Right renal pelvis (tissue), 4 donors: ENCODE data around the gene UBE2QL1. TPM values are rescaled to one million over a fixed set of nuclear protein-coding genes. Genes with fewer than 3 reads are reported as not detected.

Experiments
- DNase-seq, 4 donors: peaks; one replicate each; pipeline ENCODE4 v3.0.0-alpha.2; 2013; ENCODE audit warnings: low read depth in 4 of 4, low spot score in 3 of 4, missing footprints in 1 of 4
- polyA plus RNA-seq, 4 donors: library from polyadenylated mRNA; unstranded; fragments of 120-200 nt; gene quantifications; one replicate each; pipeline ENCODE4 v1.2.1, GENCODE V29; 2013; ENCODE audit not compliant: insufficient read length in 4 of 4

Gene UBE2QL1
- 1 to 10 TPM in 2 of 4 donors, under 1 TPM in 2; 0.91 to 1.1 (median 1.0) TPM for polyA plus RNA-seq

GRCh38 chr5:6448622-6449464 lies at the start of gene UBE2QL1:
Gene UBE2QL1, plus strand, starts transcription at chr5:6448859. Its CDS starts 35 bp downstream, at chr5:6448894.
- DNase-seq: peak in 1 of 4 donors; percentile 16

DNA sequence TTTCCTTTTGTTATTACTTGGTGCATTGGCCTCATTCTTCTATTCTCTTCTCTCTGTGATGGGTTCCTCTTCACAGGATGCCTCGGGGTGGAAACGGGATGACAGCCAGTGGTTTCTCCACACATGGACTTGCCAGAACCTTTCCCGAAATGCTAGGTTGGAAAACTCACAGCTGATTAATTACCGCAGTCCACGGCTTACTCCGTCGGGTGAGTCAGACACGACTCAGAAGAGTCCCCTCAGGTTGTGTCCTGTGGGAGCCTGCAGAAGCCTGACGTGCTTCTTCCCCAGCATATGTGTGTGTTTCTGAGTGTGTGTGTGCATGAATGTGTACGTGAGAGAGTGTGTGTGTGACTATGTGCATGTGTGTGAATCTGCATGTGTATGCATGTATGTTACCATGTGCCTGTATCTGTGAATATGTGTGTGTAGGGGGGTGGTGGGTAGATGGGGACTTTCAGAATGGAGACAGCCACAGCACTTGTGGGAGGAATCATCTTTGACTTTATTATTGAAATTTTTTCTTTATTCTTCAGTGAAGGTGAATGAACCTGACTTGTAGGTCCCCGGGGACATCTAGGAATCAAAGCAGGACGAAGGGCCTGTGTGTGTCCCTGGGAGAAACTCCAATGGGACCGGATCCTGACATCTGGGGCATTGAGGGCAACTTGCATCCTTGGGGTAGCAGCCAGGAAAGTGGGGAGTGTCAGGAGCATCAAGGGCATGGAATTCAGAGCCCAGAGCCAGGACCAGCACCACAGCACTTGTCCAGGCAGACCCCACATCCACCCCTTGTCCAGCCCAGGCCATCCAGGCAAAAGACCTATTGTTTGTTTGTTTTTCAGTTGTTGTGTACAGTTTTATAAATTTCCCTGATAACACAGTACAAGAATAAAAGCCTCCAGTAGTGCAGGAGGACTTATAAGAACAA lies 48.4 kb upstream of the UBE2QL1 start:
- no peak for DNase-seq

- DNase-seq: no peak
Observed at GRCh38 chr5:6401410-6401809, 47.2 kb upstream of the UBE2QL1 start.

GRCh38 chr5:6402939-6403338 lies 45.7 kb upstream of the UBE2QL1 start:
- no peak for DNase-seq

DNA sequence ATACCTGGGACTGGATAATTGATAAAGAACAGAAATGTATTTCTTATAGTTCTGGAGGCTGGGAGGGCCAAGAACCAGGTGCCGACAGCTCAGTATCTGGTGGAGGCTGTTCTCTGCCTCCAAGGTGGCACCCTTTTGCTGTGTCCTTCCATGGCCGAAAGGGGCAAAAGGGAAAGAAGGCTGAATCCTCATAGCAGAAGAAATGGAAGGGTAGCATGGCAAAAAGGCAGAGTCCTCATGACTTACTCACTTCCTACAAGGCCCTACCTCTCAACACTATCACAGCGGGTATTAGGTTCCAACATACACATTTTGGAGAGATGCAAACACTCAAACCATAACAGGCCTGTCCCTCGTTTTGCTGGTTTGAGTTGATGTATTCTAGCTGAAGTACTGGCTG lies 45.2 kb upstream of the UBE2QL1 start:
- DNase-seq: no peak

DNA sequence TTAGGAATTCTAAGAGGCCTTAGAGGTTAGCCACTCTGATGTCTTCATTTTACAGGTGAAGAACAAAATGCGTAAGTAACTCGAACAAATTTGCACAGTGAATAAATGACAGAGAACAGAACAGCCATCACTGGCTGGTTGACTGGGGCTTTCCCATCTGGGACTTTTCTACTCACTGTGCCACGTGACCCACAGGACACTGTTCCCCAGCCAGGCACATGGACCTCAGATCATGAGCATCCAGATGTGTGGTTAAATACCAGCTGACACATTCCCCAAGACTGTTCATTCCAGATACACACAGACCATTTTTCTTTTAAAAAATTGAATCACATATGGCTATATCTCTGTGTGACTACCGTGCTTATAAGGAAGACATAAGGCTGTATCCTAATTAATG lies 44.5 kb upstream of the UBE2QL1 start:
- no peak for DNase-seq

GRCh38 chr5:6405591-6405990 lies 43.1 kb upstream of the UBE2QL1 start:
- no peak for DNase-seq

- no peak for DNase-seq
Observed at GRCh38 chr5:6407558-6408259, 41.0 kb upstream of the UBE2QL1 start.

DNA sequence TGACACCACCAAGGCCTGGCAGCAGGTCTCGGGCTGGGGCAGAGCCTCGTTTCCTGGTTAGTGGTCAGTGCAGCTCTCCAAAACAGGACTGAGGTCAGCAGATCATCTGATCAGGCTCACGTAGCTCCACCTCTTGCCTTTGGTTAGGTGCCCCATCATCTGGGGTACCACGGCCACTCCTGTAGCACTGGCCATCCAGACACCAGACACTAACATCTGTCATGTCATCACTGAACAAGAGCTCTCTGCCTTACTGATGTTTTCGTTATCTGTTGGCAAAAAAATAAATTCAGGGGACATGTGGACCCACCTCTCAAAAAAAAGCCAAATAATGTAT lies 40.4 kb upstream of the UBE2QL1 start:
- DNase-seq: no peak

- no peak for DNase-seq
Observed at GRCh38 chr5:6408627-6409446, 39.8 kb upstream of the UBE2QL1 start.

- no peak for DNase-seq
Observed at GRCh38 chr5:6410421-6410820, 38.2 kb upstream of the UBE2QL1 start.

- DNase-seq: no peak
Observed at GRCh38 chr5:6411141-6411540, 37.5 kb upstream of the UBE2QL1 start.

DNA sequence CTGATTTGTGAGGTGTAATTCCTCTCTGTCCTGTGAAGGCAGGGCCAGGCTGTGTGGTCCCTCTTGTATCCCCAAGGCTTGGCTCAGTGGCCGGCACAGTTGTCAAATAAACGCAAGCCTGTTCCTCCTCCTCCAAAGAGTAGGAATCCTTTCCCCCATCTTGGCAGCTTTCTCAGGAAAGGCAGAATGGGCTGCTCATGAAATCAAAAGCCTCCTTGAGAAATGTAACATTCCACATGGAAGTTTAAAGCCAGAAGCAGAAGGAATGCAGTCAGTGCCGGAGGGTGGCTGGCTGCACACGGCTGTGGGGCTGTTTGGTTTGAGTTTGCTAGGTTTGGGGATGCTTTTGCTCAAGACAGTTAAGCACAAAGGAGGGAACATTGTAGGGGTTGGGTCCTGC lies 35.8 kb upstream of the UBE2QL1 start:
- DNase-seq: no peak

DNA sequence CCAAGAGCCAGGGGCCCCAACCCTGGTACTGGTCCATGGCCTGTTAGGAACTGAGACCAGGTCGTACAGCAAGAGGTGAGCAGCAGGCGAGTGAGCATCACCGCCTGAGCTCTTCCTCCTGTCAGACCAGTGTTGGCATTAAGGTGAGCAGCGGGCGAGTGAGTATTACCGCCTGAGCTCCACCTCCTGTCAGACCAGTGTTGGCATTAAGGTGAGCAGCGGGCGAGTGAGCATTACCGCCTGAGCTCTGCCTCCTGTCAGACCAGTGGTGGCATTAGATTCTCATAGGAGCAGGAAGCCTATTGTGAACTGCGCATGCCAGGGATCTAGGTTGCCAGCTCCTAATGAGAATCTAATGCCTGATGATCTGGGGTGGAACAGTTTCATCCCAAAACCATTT lies 31.0 kb upstream of the UBE2QL1 start:
- no peak for DNase-seq

DNA sequence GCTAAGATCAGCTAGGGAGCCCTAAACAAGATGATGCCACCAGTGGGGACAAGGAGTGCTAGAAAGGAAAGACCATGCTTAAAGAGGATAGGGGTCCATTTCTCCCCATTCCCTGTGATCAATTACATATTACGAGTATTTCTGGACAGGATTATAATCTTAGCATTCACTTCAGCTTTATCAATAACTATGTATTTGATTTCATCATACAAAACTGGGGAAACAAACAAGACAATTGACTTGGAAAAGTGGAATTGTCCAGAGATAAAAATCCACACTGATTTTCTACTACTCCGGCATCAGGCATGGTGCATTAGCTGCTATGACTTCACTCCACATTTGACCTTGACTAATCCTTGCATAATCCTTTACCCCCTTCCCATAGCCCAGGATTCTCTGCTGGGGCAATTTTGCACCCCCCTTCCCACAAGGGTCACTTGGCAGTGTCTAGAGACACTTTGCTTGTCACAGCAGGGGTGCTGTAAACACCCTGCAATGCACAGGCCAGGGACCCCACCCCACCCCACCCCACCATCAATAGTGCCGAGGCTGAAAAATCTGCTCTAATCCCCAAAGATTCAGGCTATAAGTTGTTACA lies 29.9 kb upstream of the UBE2QL1 start:
- DNase-seq: no peak

DNA sequence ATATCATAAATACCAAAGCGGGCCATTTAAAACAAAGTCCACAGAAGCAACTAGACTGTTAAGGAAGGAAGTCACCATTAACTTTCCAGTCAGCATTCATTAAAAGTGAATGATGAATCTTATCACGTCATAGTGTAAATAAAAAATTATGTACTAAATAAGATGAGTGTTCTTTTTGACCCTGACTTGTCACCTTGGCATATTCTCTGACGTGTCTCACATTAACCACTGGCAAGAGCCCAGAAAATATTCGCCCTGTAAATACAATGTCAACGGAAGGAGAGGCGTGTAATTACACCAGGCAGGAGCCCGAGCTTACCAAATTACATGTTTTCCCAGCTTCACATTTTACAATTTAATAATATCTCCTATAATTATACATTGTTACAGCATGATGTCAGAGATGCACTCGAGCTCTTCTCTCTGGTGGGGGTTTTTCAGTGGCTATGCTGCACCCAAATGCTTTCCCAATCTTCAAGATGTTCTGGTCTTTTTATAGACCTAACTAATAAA lies 29.3 kb upstream of the UBE2QL1 start:
- no peak for DNase-seq

DNA sequence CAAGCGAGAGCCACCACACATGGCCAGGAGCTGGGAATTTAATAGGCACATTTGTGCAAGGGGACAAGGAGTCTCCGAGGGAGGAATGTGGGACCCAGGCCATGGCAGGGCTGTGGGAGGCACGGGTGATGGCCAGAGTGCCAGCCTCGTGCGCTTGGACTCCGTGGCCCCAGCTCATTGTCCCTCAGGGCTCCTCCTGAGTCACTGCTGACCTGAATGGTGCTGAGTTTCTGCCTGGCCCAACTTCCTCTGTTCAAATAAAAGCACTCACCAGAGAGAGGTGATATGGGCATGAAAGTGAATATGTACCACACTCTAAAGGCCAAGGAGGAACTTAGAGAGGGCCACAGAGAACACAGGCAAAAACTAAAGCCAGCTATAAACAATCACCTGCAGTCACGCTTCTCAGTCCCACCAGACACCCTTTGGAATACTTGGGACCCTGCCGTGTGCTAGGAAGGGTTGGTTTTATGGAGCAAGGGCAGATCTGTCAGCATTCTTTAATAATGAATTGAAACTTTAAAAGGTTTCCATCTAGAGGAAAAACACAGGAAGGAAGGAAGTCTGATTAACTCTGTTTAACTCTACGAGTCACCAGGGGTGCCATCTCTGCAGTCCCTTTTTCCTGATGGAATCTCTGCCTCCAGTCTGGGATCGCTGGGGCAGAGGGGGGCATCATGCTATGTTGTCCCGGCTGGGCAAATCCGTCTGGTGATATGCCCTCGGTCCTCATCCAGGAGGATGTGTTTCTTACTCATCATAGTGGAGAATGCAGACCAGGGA lies 25.1 kb upstream of the UBE2QL1 start:
- no peak for DNase-seq

GRCh38 chr5:6424110-6424659 lies 24.5 kb upstream of the UBE2QL1 start:
- DNase-seq: no peak
